ENCODE results near the gene XRCC4. TPM values are rescaled to one million over a fixed set of nuclear protein-coding genes. Genes with fewer than 3 reads are reported as not detected.
"Not testable (repeated sequence)": the region's sequence is repeated elsewhere in the genome, so short reads cannot be mapped to it uniquely, and the experiment has no call there.

Gene XRCC4
- polyA plus RNA-seq, 4 donors, result 11.2 to 15.2 (median 12.4) TPM

GRCh38 chr5:83251849-83252248, 174.5 kb downstream of the XRCC4 start:
- DNase-seq (ENCODE audit: low read depth in 4 of 4, low spot score in 2 of 4), result no peak

GRCh38 chr5:83253720-83254119, 176.4 kb downstream of the XRCC4 start:
- no peak for DNase-seq (ENCODE audit: low read depth in 4 of 4, low spot score in 2 of 4)

- no peak for DNase-seq (ENCODE audit: low read depth in 4 of 4, low spot score in 2 of 4)
Observed at GRCh38 chr5:83255268-83255667, 177.9 kb downstream of the XRCC4 start.

GRCh38 chr5:83256091-83256780, 178.9 kb downstream of the XRCC4 start:
- DNase-seq (ENCODE audit: low read depth in 4 of 4, low spot score in 2 of 4), result no peak

DNA sequence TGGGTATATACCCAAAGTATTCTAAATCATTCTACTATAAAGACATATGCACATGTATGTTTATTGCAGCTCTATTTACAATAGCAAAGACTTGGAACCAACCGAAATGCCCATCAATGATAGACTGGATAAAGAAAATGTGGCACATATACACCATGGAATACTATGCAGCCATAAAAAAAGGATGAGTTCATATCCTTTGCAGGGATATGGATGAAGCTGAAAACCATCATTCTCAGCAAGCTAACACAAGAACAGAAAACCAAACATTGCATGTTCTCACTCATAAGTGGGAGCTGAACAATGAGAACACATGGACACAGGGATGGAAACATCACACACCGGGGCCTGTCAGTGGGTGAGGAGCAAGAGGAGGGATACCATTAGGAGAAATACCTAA, 180.3 kb downstream of the XRCC4 start:
- not testable (repeated sequence) for DNase-seq (ENCODE audit: low read depth in 4 of 4, low spot score in 2 of 4)

GRCh38 chr5:83265318-83265717, 188.0 kb downstream of the XRCC4 start:
- no peak for DNase-seq (ENCODE audit: low read depth in 4 of 4, low spot score in 2 of 4)

DNA sequence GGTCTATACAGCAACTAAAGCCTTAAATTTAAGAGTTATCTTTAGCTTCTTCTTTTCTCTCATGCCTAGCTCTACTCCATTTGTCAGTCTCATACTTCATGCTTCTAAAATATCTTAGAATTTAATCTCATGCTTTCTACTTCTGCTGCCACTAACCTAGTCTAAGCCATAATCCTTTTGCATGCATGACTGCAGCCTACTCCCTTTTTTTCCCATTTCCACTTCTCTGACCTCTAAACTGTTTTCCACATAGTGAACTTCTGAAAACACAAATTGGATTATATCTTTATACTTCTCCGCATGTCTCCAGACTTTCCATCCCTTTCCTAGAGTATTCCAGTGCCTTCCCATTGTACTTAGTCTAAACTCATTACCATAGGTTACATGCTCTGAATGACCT, 193.0 kb downstream of the XRCC4 start:
- DNase-seq (ENCODE audit: low read depth in 4 of 4, low spot score in 2 of 4), result no peak

DNA sequence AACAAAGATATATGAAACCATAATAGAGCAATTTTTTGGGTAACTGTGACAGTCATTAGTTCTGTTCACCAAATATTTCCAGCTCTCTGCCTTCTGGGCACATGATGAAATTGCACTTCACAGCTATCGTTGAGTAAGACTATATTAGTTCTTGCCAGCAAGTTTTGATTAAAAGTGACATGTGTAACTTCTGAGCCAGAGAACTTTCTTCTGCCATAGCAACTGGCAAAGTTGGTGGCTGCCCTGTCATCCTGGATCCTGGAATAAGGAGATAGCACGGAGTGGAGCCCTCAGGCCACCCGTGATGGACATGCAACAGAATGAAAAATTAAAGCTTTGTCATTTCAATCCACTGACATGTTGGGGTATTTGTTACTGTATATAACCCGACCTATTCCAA, 199.8 kb downstream of the XRCC4 start:
- no peak for DNase-seq (ENCODE audit: low read depth in 4 of 4, low spot score in 2 of 4)

DNA sequence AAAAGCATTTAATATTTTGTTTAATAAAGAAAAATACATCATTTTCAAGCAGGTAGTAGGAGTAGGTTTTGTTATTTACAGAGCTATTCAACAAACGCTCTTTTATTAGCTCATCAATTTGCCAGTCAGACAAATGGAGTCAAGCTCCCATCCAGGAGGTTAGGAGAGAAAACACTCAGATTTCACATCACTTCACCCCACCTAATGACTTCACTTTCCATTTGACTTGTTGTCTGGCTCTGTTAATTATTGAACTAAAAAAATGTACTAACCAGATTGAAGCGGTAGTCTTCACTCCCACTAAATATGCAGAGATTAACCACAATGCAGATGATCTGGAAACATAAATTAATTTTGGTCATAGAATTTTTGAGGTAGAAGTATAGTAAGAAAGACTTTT, 200.6 kb downstream of the XRCC4 start:
- DNase-seq (ENCODE audit: low read depth in 4 of 4, low spot score in 2 of 4), result no peak

DNA sequence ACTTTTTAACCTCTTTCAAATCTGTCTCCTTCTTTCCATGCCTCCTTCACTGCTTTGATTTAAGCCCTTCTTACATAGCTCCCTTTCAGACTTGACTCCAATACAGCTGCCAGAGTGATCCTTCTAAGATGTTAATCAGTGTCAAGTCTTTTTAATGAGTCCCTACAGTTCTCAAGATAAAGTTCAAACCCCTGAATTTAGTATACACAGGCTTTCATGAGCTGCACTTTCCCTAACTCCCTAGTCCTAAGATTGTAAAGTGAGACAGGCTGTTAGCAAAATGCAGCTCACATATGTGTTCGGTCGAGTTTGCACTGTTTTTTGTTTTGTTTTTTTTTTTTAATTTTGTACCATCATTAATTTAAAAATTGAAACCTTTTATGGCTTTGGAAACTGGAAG, 203.8 kb downstream of the XRCC4 start:
- DNase-seq (ENCODE audit: low read depth in 4 of 4, low spot score in 2 of 4), result peak in 1 of 4 donors; percentile 16

- no peak for DNase-seq (ENCODE audit: low read depth in 4 of 4, low spot score in 2 of 4)
Observed at GRCh38 chr5:83281658-83282057, 204.3 kb downstream of the XRCC4 start.

DNA sequence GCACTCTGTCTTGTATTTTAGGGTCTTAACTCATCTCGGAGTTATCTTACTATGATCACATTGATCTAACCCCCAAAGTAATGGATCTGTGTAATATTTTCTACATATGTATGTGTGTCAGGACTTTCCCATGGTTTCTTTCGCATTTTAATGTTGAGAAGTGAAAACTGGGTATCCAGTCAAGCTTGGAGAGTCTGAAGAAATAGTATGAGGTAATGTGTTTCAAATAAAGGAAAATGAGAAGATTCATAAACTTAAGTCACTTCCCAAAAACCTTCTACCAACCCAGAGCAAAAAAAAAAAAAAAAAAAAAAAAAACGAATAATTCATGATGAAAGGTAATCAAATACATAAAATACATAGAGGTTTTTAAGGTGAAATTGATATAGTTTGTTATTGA, 206.4 kb downstream of the XRCC4 start:
- DNase-seq (ENCODE audit: low read depth in 4 of 4, low spot score in 2 of 4), result no peak

- DNase-seq (ENCODE audit: low read depth in 4 of 4, low spot score in 2 of 4), result no peak
Observed at GRCh38 chr5:83285661-83286398, 208.5 kb downstream of the XRCC4 start.

GRCh38 chr5:83294246-83294645, 216.9 kb downstream of the XRCC4 start:
- no peak for DNase-seq (ENCODE audit: low read depth in 4 of 4, low spot score in 2 of 4)

GRCh38 chr5:83299353-83299752, 222.0 kb downstream of the XRCC4 start:
- no peak for DNase-seq (ENCODE audit: low read depth in 4 of 4, low spot score in 2 of 4)

DNA sequence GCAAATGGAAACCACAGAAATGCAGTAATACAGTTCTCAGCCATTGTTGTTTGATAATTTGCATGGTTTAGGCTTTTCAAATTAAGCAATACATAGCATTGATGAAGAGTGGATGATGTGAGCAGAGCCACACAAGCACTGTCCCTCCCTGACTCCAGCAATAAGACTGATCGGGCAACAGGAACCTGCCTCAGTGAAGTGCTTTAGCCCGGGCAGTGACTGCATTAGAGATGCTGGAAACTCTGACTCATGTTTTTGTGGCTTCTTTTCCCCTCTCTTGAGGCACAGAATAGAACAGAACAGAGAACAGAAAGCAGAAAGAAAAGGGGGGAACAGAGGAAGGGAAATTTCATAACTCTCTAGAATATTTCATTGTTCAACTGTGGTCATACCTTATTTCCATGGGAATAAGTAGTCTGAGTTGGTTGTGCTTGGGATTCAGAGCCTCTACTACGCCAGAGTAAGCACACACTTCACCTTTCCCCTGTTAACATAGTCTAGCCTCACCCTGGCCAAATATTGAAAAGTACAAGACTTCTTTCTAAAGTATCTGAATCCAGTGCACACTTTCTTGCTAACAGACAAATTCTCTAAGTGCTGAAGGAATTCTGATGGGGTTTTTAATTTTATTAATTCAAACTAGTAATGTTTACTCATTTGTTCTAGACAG, 229.4 kb downstream of the XRCC4 start:
- DNase-seq (ENCODE audit: low read depth in 4 of 4, low spot score in 2 of 4), result no peak

DNA sequence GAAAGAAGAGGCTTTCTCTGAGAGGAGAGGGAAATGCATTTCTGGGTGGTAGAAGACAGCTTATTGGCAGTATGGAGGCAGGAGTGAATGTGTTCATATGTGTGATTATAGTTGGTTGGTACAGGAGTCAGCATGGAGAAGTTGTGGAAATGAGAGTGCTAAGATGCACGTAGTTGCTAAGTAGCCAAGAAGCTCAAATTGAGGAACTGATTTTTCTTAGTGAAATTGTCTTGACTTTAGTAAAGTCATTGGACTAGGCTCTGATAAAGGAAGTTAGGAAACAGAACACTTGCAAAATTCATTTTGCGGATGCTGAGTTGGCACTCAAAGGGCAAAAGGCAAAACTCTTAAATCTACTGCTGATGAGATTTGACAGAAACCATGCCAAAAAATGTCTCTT, 235.3 kb downstream of the XRCC4 start:
- no peak for DNase-seq (ENCODE audit: low read depth in 4 of 4, low spot score in 2 of 4)

- no peak for DNase-seq (ENCODE audit: low read depth in 4 of 4, low spot score in 2 of 4)
Observed at GRCh38 chr5:83313436-83313835, 236.1 kb downstream of the XRCC4 start.

- no peak for DNase-seq (ENCODE audit: low read depth in 4 of 4, low spot score in 2 of 4)
Observed at GRCh38 chr5:83321483-83322055, 244.2 kb downstream of the XRCC4 start.

DNA sequence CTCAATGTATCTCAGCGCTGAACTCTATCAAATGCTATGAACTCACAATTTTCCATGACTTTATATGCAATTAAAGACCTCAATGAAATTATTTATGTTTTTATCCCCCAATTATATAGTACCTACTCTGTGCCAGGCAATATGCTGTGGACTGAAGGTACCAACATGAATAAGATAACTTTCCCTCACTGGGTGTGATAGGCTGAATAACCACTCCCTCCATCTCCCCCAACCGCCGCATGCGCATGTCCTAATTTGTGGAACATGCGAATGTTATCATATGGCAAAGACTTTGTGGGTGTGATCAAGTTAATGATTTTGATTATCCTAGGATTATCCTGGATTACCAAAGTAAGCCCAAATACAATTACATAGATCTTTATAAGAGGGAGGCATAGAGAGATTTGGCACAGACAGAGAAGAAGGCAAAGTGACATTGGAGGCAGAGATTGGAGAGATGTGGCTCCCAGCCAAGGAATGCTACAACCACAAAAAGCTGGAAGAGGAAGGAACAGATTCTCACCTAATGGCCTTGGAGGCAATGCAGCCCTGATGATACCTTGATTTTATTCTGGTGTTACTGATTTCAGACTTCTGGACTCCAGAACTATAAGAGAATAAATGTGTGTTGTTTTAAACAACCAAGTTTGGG, 245.1 kb downstream of the XRCC4 start:
- no peak for DNase-seq (ENCODE audit: low read depth in 4 of 4, low spot score in 2 of 4)

Data from left renal cortex interstitium (tissue), 4 donors.